Measurements from ENCODE around the gene AHDC1.

DNA sequence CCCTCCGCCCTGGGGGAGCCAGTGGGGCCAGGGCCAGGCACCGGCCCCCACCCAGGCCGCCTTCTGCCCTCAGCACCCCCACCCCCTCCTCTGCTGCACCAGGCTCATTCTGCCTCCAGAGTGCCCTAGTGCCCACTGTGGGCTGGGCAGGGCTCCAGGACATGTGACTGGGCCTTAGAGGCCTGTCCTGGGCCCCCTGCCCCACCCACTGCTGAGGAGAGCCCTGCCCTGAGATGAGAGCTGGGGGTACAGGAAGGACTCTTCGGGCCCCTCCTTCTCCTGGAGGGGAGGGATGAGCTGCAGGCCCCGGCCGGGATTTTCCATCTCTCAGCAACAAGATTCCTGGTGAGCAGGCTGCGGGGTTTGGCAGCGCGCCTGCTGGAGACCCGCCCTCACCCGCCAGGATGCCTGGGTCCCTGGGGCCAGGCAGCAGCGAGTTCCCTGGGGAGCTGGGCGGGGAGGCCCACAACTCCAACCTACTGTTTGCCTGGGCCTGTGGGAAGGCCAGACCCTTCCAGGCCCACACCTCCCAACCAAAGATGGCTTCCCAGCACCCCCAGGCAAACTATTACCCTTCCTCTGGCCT, 14.0 kb downstream of the AHDC1 start:
- TF ChIP-seq CTCF (IDR thresholded peaks at IDR 0.05), result no peak
- no peak for TF ChIP-seq EP300 (IDR thresholded peaks at IDR 0.05)
- TF ChIP-seq POLR2A (IDR thresholded peaks at IDR 0.05), result no peak

Data from sigmoid colon (tissue), 4 donors.